Measurements from ENCODE around the gene MMRN1.

MMRN1 gene

DNA sequence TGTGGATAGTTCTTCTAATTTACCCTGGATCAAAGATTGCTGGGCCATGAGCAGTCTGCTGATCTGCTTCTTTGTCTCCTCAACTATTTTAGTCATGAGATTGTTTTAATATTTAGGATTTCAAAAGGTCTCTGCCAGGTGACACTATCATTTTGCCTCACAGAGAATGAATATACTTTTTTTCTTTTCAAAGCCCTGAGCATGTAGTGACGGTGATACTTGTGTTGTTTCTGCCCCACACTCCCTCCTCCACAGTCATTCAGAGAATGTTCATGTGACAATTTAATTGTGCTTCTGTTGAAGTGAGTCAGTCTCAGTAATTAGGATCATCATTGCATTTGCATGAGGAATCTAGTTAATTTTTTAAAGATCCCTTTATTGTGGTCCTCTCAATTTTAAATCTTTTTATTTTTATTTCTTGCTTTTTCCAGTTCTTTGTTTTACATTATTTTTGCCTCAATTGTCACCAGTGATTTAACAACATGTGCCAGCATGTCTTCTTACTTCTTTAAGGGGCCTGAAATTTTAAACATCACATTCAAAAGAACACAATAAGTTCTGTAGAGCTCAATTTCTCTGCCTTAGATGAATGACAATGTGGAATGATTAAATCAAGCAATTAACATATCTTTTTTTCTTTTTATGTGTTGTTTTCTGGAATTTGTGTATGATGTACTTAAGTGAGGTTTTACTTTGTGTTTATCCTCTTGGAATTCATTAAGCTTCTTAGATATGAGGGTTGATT is 12.3 kb downstream of the MMRN1 start:
- no peak overlapping the region for H3K4me3 ChIP-seq (replicated peaks; ENCODE audit: low read depth, low read length)
- DNase-seq (ENCODE audit: low read depth): no peak
- TF ChIP-seq, protein P1, sequence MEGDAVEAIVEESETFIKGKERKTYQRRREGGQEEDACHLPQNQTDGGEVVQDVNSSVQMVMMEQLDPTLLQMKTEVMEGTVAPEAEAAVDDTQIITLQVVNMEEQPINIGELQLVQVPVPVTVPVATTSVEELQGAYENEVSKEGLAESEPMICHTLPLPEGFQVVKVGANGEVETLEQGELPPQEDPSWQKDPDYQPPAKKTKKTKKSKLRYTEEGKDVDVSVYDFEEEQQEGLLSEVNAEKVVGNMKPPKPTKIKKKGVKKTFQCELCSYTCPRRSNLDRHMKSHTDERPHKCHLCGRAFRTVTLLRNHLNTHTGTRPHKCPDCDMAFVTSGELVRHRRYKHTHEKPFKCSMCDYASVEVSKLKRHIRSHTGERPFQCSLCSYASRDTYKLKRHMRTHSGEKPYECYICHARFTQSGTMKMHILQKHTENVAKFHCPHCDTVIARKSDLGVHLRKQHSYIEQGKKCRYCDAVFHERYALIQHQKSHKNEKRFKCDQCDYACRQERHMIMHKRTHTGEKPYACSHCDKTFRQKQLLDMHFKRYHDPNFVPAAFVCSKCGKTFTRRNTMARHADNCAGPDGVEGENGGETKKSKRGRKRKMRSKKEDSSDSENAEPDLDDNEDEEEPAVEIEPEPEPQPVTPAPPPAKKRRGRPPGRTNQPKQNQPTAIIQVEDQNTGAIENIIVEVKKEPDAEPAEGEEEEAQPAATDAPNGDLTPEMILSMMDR (IDR thresholded peaks at IDR 0.05; ENCODE audit: low read length, missing control alignments): no peak

GRCh38 chr4:89909889-89910288 is 15.2 kb downstream of the MMRN1 start:
- TF ChIP-seq, protein P1 (IDR thresholded peaks at IDR 0.05; ENCODE audit: low read length, missing control alignments): no peak
- H3K4me3 ChIP-seq (replicated peaks; ENCODE audit: low read depth, low read length): no peak overlapping the region
- DNase-seq (ENCODE audit: low read depth): no peak

GRCh38 chr4:89913623-89914022 is 19.0 kb downstream of the MMRN1 start:
- DNase-seq (ENCODE audit: low read depth): no peak
- TF ChIP-seq, protein P1 (IDR thresholded peaks at IDR 0.05; ENCODE audit: low read length, missing control alignments): no peak
- no peak overlapping the region for H3K4me3 ChIP-seq (replicated peaks; ENCODE audit: low read depth, low read length)

DNA sequence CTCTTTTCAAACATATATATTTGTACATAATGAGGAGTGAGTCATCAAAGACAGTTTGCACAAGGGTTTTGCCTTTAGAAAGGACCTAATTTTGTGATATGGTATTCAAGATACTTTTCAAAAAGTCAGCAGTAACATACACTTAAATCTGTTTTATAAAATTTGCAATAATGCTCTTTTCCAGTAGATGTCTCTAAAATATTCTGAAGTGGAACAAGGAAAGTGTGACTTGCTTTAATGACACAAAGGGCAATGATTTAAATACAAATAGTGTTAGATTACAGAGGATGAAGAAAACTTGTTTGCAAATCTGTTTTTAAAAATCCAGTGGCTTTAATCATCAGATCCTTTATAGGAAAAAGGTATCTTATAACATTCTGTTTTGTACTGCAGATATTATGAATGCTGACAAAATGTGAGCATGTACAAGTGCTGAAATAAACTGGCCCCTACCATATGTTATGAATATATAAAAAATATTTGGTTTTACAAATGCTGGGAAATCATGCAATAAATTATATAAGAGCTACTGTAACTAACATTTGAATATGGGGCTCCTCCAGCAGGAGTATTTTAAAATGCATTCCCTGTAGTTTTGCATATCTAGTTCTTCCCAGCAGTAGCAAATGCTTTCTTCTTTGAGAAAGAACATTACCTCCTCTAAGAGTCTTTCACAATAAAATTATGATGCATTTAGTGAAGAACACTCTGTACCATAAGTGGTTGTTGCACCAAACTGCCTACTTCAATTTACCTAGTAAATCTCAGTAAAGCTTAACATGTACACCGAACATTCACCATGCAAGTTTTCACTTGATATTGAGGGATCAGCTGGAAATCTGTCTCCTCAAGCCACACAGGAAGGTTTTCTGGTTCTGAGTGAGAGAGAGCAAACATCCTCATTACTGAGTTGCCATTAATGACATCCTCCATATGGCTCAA is 20.2 kb downstream of the MMRN1 start:
- DNase-seq (ENCODE audit: low read depth): no peak
- H3K4me3 ChIP-seq (replicated peaks; ENCODE audit: low read depth, low read length): no peak overlapping the region
- TF ChIP-seq, protein P1 (IDR thresholded peaks at IDR 0.05; ENCODE audit: low read length, missing control alignments): no peak

- TF ChIP-seq, protein P1 (IDR thresholded peaks at IDR 0.05; ENCODE audit: low read length, missing control alignments): no peak
- no peak overlapping the region for H3K4me3 ChIP-seq (replicated peaks; ENCODE audit: low read depth, low read length)
- no peak for DNase-seq (ENCODE audit: low read depth)
These were observed 21.3 kb downstream of the MMRN1 start for GRCh38 chr4:89915937-89916336.

- DNase-seq (ENCODE audit: low read depth): no peak
- TF ChIP-seq, protein P1 (IDR thresholded peaks at IDR 0.05; ENCODE audit: low read length, missing control alignments): no peak
- no peak overlapping the region for H3K4me3 ChIP-seq (replicated peaks; ENCODE audit: low read depth, low read length)
These were observed 28.3 kb downstream of the MMRN1 start for GRCh38 chr4:89922848-89923416.
